HFFc6 (cell line): ENCODE results near the gene SLC8A1. TPM values are rescaled to one million over a fixed set of nuclear protein-coding genes. Genes with fewer than 3 reads are reported as not detected.
A peak's percentile ranks its signal among the peaks of the same experiment; 100 is the strongest.

Experiments used
- DNase-seq: peaks from one replicate; pipeline ENCODE4 v3.0.0-alpha.2; 2018
- H3K27ac Mint-ChIP-seq: 2 replicates; pipeline ENCODE4 v1.8.0; 2020; ENCODE audit warnings: mild to moderate bottlenecking, mixed read lengths
- H3K27me3 Mint-ChIP-seq: 2 replicates; pipeline ENCODE4 v1.8.0; 2021; ENCODE audit warnings: mild to moderate bottlenecking, moderate library complexity, mixed read lengths; ENCODE audit not compliant: insufficient read depth
- H3K36me3 Mint-ChIP-seq: 2 replicates; pipeline ENCODE4 v1.8.0; 2021; ENCODE audit warnings: low read depth, mixed read lengths
- H3K4me1 Mint-ChIP-seq: 2 replicates; pipeline ENCODE4 v1.8.0; 2020; ENCODE audit warnings: low read depth, mixed read lengths
- H3K4me3 Mint-ChIP-seq: 2 replicates; pipeline ENCODE4 v1.8.0; 2020; ENCODE audit warnings: mild to moderate bottlenecking, moderate library complexity, mixed read lengths
- H3K9me3 Mint-ChIP-seq: 2 replicates; pipeline ENCODE4 v1.8.0; 2020; ENCODE audit warnings: mild to moderate bottlenecking, mixed read lengths
- total RNA-seq, 6 experiments: library from RNA; stranded (reverse); fragmentation: NEBNext Ultra II Directional; extraction: Animal tissue kit (Norgen Biotek cat#: 25700); gene quantifications; 2 replicates in 1 of 6; 3 replicates in 5 of 6; pipeline ENCODE4 v1.2.3, GENCODE V29; 2021
- TF ChIP-seq, protein P1 (sequence below): fragments of 200-600 bp; sonication (generic); IDR thresholded peaks from 2 replicates; pipeline ENCODE4 v1.5.0; 2021; ENCODE audit warnings: antibody characterized with exemption, mild to moderate bottlenecking

The SLC8A1 gene
- total RNA-seq, 6 experiments from 2014 or later: 71.5 to 96.9 (median 92.2) TPM

DNA sequence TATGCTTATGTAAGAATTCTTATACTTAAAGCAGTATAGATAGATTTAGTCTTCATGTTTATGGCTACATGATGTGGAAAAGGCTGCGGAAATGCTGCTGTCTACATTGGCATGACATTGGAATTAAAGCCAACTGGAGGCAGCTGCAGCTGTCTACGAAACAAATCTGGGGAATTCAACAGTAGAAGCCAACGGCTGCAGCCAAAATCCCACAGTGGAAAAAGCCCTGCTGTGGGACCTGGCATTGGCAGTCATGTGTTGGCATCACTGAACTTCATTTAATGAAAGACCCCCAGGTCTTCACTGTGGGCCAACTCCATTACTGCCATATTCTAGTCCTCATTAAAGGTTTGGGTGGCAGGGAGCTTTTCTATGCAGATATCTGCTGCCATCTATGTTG lies 223.6 kb downstream of the SLC8A1 start:
- H3K27me3 Mint-ChIP-seq: no peaks in the 10 kb centered on the region; the same call in 1 of the 2 replicates
- H3K36me3 Mint-ChIP-seq: peaks cover 22% of the 10 kb centered on the region
- TF ChIP-seq, protein P1, sequence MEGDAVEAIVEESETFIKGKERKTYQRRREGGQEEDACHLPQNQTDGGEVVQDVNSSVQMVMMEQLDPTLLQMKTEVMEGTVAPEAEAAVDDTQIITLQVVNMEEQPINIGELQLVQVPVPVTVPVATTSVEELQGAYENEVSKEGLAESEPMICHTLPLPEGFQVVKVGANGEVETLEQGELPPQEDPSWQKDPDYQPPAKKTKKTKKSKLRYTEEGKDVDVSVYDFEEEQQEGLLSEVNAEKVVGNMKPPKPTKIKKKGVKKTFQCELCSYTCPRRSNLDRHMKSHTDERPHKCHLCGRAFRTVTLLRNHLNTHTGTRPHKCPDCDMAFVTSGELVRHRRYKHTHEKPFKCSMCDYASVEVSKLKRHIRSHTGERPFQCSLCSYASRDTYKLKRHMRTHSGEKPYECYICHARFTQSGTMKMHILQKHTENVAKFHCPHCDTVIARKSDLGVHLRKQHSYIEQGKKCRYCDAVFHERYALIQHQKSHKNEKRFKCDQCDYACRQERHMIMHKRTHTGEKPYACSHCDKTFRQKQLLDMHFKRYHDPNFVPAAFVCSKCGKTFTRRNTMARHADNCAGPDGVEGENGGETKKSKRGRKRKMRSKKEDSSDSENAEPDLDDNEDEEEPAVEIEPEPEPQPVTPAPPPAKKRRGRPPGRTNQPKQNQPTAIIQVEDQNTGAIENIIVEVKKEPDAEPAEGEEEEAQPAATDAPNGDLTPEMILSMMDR: no peak
- no peak overlapping the region for H3K27ac Mint-ChIP-seq
- H3K9me3 Mint-ChIP-seq: no peaks in the 10 kb centered on the region
- H3K4me3 Mint-ChIP-seq: no peak overlapping the region
- no peak for DNase-seq
- H3K4me1 Mint-ChIP-seq: peaks cover 60% of the 10 kb centered on the region

DNA sequence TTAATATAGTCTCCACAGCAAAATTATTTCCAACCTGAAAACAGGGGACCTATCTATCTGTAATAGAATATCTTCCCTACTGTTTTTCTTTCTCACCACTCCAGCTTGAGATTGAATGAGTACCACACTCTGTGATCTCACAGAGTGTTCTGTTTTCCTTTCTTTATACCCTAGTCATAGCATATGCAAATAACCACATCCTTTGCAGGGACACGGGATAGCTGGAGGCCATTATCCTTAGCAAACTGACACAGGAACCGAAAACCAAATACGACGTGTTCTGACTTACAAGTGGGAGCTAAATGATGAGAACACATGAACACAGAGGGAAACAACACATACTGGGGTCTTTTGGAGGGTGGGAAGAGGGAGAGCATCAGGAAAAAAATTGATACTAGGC lies 224.7 kb downstream of the SLC8A1 start:
- no peaks in the 10 kb centered on the region for H3K9me3 Mint-ChIP-seq

DNA sequence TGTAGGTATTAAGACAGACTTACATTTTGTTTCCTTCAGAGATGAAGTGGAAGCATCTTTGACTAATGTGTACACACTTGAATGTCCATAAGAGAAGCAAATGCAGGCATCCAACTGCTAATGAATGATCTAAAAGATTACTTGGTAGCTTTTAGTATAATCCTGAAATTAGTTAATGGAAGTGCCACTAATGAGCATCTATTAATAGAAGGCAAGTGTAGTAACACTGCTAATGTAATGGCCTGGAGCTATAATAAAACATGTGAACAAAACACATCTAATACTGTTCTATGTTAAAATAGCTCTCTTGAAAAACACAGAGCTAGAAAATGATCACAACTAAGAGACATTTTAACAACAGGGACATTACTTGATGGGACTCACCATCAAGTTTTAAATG lies 225.3 kb downstream of the SLC8A1 start:
- no peak for DNase-seq
- H3K36me3 Mint-ChIP-seq: peaks cover 32% of the 10 kb centered on the region
- peaks cover 69% of the 10 kb centered on the region for H3K4me1 Mint-ChIP-seq
- H3K4me3 Mint-ChIP-seq: no peak overlapping the region
- no peak overlapping the region for H3K27ac Mint-ChIP-seq
- TF ChIP-seq, protein P1: no peak
- peaks cover 2% of the 10 kb centered on the region; the same call in 1 of the 2 replicates for H3K9me3 Mint-ChIP-seq
- H3K27me3 Mint-ChIP-seq: no peaks in the 10 kb centered on the region; the same call in 1 of the 2 replicates

More for the DNA sequence above, 224.7 kb downstream of the SLC8A1 start:
- TF ChIP-seq, protein P1: no peak
- peaks cover 29% of the 10 kb centered on the region for H3K36me3 Mint-ChIP-seq
- H3K27me3 Mint-ChIP-seq: no peaks in the 10 kb centered on the region; the same call in 1 of the 2 replicates
- no peak for DNase-seq
- H3K4me1 Mint-ChIP-seq: peaks cover 69% of the 10 kb centered on the region
- no peak overlapping the region; the same call in 1 of the 2 replicates for H3K4me3 Mint-ChIP-seq
- H3K27ac Mint-ChIP-seq: peak overlapping the region; percentile 35

DNA sequence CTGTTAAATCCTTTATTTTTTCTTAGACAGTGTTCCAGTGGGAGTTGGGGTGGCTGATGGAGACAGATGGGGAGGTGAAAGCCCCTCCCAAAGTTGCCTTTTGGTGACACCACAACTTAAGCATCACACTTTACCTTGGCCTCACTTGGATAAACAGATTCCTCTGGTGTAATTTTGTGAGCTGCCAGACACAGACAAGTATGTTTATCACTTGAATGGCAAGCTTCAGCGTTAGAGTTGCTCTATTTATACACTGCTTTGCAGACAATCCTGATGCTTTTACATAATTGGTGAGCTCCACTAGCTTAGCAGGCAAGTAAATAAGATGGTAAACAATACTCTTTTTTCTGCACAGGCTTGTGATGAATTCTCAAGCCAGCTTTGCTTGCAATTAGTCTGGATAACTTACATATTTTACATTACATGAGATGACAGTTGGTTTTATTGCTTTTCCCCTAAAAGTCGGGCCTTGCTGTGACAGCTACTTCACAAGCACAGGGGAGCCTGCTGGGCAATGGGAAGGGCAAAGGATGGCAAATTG lies 226.2 kb downstream of the SLC8A1 start:
- peaks cover 65% of the 10 kb centered on the region for H3K4me1 Mint-ChIP-seq
- no peak overlapping the region for H3K27ac Mint-ChIP-seq
- DNase-seq: no peak
- H3K27me3 Mint-ChIP-seq: no peaks in the 10 kb centered on the region
- peaks cover 8% of the 10 kb centered on the region; the same call in 1 of the 2 replicates for H3K9me3 Mint-ChIP-seq
- TF ChIP-seq, protein P1: no peak
- no peak overlapping the region for H3K4me3 Mint-ChIP-seq
- H3K36me3 Mint-ChIP-seq: peaks cover 38% of the 10 kb centered on the region

DNA sequence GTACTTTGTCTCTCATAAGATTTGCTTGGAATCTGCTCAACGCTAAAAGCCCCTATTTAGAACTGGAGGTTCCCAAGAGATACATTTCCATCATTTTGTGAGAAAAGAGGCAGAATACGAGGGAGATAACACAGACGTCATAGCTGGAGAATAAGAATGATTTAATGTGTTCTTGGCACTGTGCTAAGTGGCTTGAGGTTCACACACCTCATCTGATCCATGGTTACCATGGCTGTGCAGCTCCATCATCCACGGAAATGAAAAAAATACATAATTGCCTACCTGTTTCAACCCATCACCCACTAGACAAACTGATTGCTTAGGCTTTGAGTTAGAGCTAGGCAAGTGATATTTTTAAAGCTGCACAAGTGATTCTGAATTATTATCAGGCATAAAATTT lies 227.6 kb downstream of the SLC8A1 start:
- Mint-ChIP-seq H3K9me3 (peaks cover 8% of the 10 kb centered on the region; the same call in 1 of the 2 replicates), H3K4me1 (peaks cover 72% of the 10 kb centered on the region), H3K36me3 (peaks cover 34% of the 10 kb centered on the region), H3K27ac (peak overlapping the region; percentile 45; the same call in 1 of the 2 replicates), H3K4me3 (no peak overlapping the region), H3K27me3 (no peaks in the 10 kb centered on the region)
- DNase-seq: no peak
- TF ChIP-seq, protein P1: no peak
